Amniotic stem cell (primary cell): ENCODE data around the gene ANKRD26.

Experiments
- DNase-seq: peaks from one replicate; lab custom pipeline; 2025; lab: John Stamatoyannopoulos, UW

ANKRD26 gene

DNA sequence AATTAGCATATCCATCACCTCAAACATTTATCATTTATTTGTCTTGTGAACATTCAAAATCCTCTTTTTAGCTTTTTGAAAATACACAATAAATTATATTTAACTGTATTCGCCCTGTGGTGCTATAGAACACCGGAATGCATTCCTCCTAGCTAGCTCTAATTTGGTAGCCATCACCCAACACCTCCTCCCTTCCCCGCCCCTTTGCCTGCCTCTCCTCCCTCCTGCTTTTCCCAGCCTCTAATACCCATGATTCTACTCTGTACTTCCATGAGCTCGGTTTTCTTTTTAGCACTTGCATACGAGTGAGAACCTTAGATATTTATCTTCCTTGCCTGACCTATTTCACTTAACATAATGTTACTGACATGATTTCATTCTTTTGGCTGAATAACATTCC, 80.1 kb downstream of the ANKRD26 start:
- no peak for DNase-seq

DNA sequence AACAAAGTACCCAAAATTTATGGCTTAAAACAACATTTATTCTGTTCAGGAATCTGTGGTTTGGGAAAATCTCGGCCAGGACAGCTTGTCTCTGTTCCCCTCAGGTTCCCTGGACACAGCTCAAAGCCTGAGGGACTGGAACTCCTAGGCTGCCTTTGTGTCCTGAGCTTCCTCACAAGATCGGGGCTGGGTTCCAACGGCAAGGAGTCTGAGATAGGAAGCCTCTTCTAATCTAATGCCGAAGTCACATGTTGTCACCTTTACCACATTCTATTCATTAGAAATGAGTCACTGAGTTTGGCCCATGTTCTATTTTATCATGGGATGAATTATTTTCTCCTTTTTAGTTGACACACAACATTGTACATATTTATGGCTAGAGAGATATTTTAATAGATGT, 80.5 kb downstream of the ANKRD26 start:
- no peak for DNase-seq

DNA sequence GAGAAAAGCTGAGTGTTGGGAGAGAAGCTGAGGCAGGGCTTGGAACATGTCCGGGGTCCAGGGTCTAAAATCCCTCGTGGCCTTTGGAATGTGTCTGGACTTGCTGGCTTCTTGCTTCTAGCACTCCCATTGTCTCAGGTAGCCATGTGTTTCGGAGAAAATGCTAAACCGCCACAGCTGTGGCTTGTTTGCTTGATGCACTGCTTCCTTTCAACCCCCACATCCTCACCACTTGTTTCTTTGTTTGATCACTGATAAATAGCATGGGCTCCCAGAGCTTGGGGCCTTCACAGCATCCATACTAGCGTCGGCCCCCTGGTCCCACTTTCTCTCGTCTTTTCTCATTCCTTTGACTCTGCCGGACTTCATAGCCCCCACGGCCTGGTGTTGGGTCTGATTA, 102.7 kb downstream of the ANKRD26 start:
- DNase-seq, result no peak

DNA sequence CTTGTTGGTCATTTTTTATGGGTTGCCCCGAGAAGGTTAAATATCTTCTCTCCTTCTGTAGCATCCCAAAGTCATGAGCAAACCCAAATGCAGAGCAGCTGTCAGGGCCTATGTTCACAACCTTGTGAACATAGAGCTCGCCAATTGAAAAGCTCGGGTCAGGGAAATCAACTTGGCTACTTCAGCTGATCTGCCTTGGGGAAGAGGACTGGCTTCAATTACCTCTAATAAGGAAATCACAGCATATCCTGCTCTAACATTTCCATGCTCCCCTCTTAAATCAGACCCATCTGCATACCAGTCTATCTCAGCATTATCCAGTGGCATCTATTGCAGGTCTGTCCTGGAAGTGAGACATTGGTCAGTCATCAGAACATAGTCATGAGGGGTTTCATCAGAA, 105.6 kb downstream of the ANKRD26 start:
- DNase-seq, result no peak

DNA sequence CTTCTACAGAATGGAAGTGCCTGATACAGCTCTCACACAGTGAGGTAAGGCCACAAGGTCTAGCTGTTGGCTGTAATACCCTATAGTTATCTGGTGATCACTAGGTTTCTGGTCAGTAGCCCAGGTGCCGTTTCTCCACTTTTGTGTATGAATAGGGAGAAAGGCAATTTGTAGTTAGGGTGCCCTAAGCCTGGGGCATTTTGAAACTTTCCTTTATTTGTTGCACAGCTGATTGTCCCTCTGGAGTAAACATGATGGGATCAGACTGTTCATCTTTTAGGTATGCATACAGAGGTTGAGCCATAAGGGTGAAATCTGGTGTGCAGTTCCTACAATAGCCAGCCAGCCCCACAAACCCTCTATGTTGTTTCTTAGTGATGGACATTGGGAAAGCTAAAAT, 112.4 kb downstream of the ANKRD26 start:
- DNase-seq, result no peak

DNA sequence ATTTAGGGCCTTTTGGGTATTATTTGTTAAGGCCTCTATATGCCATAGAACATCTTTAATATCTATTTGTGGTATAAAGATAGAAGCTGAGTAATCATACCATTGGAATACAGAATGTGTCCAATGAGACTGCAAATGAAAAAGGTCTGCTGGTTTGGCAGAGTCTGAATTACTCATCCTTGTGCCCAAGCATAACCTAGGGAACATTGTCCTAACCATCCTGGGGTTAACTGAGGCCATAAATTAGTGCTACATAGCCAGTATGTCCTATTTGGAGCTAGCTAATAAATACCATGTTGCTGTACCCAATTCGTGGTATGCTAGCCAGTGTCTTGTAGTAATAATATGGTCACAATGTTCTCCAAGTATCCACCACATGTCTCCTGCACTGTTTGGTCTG, 117.1 kb downstream of the ANKRD26 start:
- no peak for DNase-seq

DNA sequence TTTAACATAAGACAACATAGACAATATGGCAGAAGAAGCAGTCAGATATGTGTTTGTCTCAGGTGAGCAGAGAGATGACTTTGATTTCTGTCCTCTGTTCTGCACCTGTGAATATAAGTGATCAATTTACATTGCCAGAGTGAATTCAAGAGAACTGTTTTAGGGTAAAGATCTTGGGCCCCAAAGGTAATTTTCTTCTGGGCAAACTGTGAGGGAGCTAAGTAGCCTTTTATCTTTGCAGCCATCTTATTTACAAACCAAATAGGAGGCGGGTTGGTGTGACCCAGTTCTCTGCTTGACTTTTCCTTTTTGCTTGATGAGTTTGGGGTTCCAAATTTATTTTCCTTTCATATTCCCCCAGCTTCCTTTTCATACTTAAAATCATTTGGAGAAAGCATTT, 118.2 kb downstream of the ANKRD26 start:
- no peak for DNase-seq

DNA sequence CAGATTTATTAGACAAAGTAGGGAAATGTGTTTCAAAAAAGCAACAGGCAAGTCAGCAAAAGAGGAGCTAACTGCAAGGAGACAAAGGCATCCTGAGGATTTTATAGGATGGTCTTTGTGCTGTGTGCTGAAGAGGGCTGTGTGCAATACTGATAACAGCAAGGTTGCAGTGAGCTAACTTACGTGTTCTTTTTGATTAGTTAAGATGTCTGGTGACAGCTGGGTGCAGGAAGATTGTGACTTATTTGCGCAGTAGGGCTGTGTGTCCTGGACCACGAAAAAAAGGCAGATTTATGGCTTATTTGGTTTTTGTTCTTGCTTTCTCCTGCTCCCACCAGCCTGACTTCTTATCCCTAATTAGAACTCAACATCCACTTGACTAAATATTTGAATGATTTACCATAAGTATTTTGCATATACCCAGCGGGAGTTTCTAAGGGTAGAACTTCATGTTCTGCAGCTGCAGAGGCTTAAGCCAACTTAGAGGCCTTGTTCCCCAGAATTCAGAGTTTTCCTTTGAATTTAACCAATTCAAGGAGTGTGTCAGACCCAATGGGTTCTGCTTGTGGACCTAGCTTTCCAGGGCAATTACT, 119.0 kb downstream of the ANKRD26 start:
- DNase-seq, result no peak

DNA sequence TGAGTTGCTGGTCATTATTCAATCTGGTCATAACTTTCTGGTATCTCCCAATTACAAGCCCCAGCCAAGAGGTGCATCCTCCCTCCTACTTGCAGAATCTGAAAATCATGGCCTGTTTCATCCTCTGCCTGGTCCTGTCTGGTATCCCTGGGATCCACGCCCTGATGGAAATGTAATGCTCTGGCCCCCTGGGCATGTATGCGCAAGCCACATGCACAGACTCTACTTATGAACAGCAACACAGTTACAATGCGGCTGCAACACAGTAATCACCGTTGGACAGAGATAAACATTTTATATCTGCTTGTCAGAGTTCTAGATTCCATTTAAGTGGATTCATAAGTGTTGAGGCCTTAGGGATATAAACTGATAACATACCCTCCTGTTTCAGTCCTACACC, 121.8 kb downstream of the ANKRD26 start:
- no peak for DNase-seq

DNA sequence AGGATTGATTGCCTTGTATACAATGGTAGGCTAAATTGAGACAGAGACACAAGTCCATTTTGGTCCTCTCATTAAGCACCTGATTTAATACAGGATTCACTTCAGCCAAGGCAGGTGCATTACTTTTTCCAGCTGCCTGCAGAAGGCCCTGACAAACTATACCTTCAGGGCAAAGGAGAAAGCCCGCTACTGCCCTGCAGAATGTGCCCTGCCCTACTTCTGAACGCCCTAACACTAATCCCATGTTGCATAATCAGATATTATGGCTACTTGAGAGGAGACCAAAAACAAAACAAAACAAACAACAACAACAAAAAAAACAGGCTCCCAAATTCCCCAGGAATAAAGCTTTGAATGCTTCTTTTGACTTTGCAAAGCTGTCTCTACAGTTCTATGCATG, 122.7 kb downstream of the ANKRD26 start:
- DNase-seq, result no peak

DNA sequence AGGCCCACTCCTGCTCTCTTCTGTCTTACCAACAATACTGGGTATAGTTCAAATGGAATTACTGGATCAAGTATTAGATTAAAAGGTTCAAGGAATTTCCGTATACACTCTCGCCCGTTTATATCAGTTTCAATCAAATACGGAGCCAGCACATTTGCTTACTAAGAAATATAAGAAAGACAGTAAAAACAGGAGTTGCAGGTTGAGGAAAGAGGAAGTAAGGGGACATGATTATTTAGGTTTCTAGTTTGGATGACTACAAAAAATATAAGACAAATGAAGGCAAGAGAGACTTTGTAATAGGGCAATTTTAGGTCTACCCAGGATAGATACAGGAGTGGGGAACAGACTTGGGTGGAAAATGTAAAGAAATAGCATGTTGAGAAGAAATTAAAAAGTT, 129.6 kb downstream of the ANKRD26 start:
- no peak for DNase-seq

DNA sequence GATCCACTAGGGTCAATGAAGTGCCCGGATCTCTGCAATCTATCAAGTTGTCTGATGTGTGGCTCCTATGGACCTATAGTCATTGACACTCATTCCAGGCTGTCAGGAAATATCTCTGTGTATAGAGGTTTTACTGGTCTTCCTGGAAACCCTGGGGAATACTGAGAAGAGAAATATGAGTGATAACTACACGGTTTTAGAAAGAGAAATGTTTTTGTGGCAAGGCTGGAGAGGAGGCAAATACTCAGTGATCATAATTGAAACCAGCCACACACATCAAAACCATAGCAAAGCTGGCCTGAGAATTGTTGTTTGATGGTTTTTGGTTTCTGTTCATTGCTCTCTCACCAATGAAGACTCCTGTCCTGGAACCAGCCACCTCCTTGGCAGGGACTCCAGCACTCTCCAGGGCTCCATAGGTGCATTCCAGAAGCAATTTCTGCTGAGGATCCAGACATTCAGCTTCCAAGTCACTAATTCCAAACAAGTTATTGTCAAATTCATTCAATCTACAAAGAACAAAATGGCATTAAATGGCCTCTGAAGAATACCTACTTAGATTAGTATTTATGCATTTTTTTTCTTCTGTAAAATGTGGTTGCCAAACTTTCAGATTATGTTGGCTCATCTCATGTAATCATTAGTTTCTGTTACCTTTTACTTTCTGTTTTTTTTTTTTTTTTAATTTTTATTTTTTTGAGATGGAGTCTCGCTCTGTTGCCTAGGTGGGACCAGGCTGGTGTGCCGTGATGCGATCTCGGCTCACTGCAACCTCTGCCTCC, 131.0 kb downstream of the ANKRD26 start:
- no peak for DNase-seq

DNA sequence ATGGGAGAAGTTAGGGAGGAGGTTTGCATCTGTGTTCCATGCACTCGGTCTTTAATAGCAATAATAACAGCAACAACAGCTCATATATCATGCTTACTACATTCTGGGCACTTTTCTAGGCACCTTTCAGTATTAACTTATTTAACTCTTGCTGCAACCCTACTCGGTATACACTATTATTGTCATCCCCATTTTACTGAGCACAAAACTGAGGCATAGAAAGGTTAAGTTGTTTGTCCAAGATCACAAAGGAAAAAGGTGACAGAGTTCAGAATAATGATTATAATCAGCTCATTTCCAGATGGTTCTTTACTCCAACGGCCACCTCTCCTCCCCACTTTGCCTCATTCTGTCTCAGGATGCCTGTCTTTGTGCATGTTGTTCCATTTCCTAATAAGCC, 137.5 kb downstream of the ANKRD26 start:
- DNase-seq, result no peak

DNA sequence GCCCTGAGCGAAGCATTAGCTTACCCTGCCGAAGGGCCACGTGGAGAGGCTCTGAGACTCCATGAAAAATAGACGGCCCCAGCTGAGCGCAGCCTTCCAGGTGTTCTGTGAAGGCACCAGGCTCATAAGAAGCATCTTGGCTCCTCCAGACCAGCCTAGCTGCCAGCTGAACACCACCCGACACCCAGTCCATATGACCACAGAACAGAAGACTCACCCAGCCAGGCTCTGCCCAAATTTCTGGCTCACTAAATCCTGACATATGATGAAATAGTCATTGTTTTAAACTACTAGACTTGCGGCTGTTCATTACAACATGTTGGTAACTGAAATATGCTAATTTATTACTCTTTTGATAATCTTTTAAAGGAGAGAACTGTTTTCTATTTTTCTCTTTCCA, 140.0 kb downstream of the ANKRD26 start:
- DNase-seq, result no peak

DNA sequence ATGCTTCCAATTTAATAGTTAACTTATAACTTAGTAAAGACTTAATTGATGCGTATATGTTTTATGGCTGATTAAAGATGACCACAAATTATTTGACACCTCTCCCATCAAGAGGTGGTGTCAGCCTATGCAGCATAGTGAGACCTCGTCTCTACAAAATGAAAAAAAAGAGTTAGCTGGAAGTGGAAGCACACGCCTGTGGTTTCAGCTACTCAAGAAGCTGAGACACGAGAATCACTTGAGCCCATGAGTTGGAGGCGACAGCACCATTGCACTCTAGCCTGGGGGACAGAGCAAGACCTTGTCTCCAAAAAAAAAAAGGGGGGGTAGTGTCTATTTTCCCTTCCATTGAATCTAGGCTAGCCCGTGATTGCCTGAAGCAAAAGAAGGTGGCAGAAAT, 140.5 kb downstream of the ANKRD26 start:
- no peak for DNase-seq
